BE2C (cell line): ENCODE data around the gene RNF121.

Source experiments
- DNase-seq: peaks from one replicate; pipeline ENCODE4 v3.0.0-alpha.2; 2020
- H3K27me3 ChIP-seq: fragments of 250-450 bp; sonication (Bioruptor Pico); 2 replicates; pipeline ENCODE4 v1.5.1; 2020; ENCODE audit warnings: mild to moderate bottlenecking
- H3K36me3 ChIP-seq: fragments of 250-450 bp; sonication (Bioruptor Pico); 2 replicates; pipeline ENCODE4 v1.5.1; 2020; ENCODE audit warnings: mild to moderate bottlenecking
- H3K4me1 ChIP-seq: fragments of 250-450 bp; sonication (Bioruptor Pico); 2 replicates; pipeline ENCODE4 v1.5.1; 2020
- H3K4me3 ChIP-seq: 2 replicates; pipeline ENCODE4 v1.5.1; 2011; ENCODE audit warnings: low read depth, low read length
- H3K9me3 ChIP-seq: fragments of 250-450 bp; sonication (Bioruptor Pico); 2 replicates; pipeline ENCODE4 v1.5.1; 2020
- TF ChIP-seq, protein P1 (sequence below): IDR thresholded peaks from 2 replicates; pipeline ENCODE4 v1.5.1; 2012; ENCODE audit warnings: mild to moderate bottlenecking, low read depth, low read length

The RNF121 gene

DNA sequence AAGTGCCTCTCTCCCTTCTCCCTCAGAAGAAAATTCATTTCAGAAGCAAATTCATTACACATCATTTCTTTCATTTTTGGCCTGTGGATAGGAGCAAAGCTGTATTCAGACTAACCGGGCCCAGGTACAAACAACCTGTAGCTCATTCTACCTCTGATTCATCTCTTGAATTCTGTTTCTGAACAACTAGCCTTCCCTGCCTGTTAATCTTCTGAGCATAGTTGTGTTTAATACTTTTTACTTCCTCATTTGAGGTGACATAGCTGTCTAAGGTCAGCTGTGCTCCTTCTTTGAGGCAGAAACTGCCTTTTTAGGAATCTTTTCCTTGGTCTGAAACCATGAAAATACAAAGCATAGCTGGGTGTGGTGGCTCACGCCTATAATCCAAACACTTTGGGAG lies 57.3 kb downstream of the RNF121 start:
- TF ChIP-seq, protein P1, sequence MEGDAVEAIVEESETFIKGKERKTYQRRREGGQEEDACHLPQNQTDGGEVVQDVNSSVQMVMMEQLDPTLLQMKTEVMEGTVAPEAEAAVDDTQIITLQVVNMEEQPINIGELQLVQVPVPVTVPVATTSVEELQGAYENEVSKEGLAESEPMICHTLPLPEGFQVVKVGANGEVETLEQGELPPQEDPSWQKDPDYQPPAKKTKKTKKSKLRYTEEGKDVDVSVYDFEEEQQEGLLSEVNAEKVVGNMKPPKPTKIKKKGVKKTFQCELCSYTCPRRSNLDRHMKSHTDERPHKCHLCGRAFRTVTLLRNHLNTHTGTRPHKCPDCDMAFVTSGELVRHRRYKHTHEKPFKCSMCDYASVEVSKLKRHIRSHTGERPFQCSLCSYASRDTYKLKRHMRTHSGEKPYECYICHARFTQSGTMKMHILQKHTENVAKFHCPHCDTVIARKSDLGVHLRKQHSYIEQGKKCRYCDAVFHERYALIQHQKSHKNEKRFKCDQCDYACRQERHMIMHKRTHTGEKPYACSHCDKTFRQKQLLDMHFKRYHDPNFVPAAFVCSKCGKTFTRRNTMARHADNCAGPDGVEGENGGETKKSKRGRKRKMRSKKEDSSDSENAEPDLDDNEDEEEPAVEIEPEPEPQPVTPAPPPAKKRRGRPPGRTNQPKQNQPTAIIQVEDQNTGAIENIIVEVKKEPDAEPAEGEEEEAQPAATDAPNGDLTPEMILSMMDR = no peak
- Histone ChIP-seq H3K36me3 (peaks cover 16% of the 10 kb centered on the region), H3K4me1 (no peaks in the 10 kb centered on the region), H3K27me3 (no peaks in the 10 kb centered on the region), H3K4me3 (no peak overlapping the region), H3K9me3 (no peaks in the 10 kb centered on the region)
- no peak for DNase-seq

DNA sequence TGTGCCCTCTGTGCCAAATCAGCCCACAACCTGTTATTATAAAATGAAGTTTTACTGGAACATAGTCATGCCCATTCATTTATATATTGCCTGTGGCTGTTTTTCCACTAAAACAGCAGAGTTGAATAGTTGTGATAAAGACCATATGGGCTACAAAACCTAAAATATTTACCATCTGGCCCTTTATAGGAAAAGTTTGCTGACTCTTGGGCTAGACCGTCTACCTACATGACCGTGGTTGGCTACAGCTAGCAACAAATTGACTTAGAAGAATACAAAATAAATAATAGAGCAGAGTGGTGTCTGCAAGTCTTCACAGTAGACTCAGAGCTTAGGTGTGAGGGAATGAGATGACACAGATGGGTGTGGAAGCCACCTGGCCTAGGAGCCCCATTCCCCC lies 58.7 kb downstream of the RNF121 start:
- DNase-seq = no peak
- Histone ChIP-seq H3K4me1 (no peaks in the 10 kb centered on the region), H3K36me3 (peaks cover 19% of the 10 kb centered on the region), H3K4me3 (no peak overlapping the region), H3K9me3 (no peaks in the 10 kb centered on the region), H3K27me3 (no peaks in the 10 kb centered on the region)
- TF ChIP-seq, protein P1 = no peak

DNA sequence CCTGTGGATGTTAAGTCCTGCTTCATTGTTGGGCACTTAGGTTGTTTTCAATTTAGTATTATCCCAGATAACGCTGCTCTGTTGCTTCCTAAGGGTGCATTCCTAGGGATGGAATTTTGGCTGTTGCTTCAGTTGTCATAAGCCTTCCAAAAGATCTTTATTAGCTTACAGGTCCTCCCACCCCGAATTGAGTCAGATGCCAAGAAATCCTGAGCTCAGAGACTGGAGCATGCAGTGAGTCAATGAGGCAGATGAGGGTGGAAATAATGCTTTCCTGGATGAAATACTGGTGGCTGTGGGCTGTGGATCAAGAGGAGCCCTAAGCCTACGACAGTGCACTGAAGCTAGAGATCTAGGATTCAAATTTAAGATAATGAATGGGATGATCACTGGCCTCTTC lies 59.2 kb downstream of the RNF121 start:
- Histone ChIP-seq H3K4me3 (no peak overlapping the region), H3K9me3 (no peaks in the 10 kb centered on the region), H3K27me3 (no peaks in the 10 kb centered on the region), H3K36me3 (peaks cover 19% of the 10 kb centered on the region), H3K4me1 (no peaks in the 10 kb centered on the region)
- DNase-seq = no peak
- TF ChIP-seq, protein P1 = no peak

DNA sequence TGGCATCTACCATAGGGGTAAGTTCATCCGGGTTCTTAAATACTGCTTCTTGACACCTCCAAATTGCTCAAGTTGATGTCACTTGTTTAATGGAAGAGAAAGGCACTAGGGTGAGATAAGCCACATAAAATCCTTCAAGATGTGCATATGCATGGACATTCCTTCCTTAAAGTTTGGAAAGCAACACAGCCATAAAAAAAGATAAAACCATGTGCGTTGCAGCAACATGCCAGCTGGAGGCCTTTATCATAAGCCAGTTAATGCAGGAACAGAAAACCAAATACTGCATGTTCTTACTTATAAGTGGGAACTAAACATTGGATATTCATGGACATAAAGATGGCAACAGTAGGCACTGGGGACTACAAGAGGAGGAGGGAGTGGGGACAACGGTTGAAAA lies 61.9 kb downstream of the RNF121 start:
- peaks cover 10% of the 10 kb centered on the region for H3K36me3 ChIP-seq
- TF ChIP-seq, protein P1 = no peak
- no peaks in the 10 kb centered on the region for H3K27me3 ChIP-seq
- H3K4me1 ChIP-seq = no peaks in the 10 kb centered on the region
- DNase-seq = no peak
- no peaks in the 10 kb centered on the region for H3K9me3 ChIP-seq
- no peak overlapping the region for H3K4me3 ChIP-seq

DNA sequence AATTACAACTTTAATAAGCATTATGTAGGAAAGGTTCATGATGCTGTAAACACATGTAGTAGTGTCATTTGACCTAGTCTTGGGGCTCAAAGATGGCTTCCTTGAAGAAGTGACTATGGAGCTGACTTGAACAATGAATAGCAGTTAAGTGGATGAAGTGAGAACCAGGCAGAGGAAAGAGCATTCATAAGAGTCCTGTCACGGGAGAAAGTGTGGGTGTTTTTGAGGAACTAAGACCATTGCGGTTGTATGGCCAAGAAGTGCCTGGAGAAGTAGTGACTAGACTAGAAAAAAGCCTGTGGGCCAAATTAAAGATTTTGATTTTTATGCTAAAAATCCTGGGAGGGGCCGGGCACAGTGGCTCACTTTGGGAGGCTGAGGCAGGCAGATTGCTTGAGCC lies 62.6 kb downstream of the RNF121 start:
- no peaks in the 10 kb centered on the region for H3K4me1 ChIP-seq
- TF ChIP-seq, protein P1 = no peak
- DNase-seq = no peak
- no peak overlapping the region for H3K4me3 ChIP-seq
- H3K36me3 ChIP-seq = peaks cover 9% of the 10 kb centered on the region
- no peaks in the 10 kb centered on the region for H3K27me3 ChIP-seq
- H3K9me3 ChIP-seq = no peaks in the 10 kb centered on the region

DNA sequence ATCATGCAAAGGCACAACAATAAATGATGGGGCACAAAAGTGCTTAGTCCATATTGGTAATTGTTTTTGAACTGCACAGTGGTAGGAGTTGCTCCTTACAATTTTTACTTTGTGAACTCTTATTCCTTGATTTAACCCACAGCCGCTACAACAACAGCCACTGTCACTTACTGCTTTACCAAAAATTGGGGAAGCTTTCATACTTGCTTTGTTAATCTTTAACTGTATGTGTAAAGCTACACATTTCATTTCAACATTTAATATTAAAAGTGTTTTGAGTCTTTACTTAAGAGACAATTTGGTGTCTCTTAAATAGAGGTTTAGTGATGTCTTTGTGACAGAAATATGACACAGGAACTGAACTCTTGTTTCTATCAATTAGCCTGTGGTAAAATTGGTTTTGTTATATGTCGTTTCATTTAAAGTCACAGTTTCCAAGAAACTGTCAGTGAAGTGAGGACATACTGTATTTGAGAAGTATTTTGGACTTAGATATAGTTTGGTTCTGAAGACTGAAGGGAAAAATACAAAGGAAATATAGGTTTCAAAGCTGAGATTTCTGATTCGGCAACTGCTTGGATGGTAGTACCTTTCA lies 63.4 kb downstream of the RNF121 start:
- TF ChIP-seq, protein P1 = no peak
- Histone ChIP-seq H3K4me1 (no peaks in the 10 kb centered on the region), H3K36me3 (peaks cover 9% of the 10 kb centered on the region), H3K4me3 (no peak overlapping the region), H3K9me3 (no peaks in the 10 kb centered on the region), H3K27me3 (no peaks in the 10 kb centered on the region)
- no peak for DNase-seq
